CD4-positive, alpha-beta memory T cell (primary cell): ENCODE measurements around the gene LRPAP1. TPM values are rescaled to one million over a fixed set of nuclear protein-coding genes. Genes with fewer than 3 reads are reported as not detected.
A peak's percentile ranks its signal among the peaks of the same experiment; 100 is the strongest.
"Not testable (repeated sequence)": the region's sequence is repeated elsewhere in the genome, so short reads cannot be mapped to it uniquely, and the experiment has no call there.

ENCODE experiments used
- CTCF ChIA-PET: fragments of 350-600 bp; sonication (Branson Sonifier 250); formaldehyde crosslinking; loops from one replicate; lab custom pipeline; 2021; ENCODE audit warnings: inconsistent platforms; ENCODE audit not compliant: partially characterized antibody; lab: Charles Lee
- POLR2A ChIA-PET: fragments of 350-600 bp; sonication (Branson Sonifier 250); formaldehyde crosslinking; loops from one replicate; lab custom pipeline; 2021; ENCODE audit not compliant: partially characterized antibody; lab: Charles Lee
- DNase-seq, 5 donors: peaks; one replicate each; pipeline versions ENCODE4 v3.0.0 to v3.0.0-alpha.2; 2020 to 2022; ENCODE audit warnings: mixed read lengths in 1 of 5
- H3K27ac ChIP-seq: one replicate; pipeline ENCODE4 v1.7.0; 2013; ENCODE audit warnings: low read depth, low read length
- H3K27me3 ChIP-seq: 2 replicates; pipeline ENCODE4 v1.7.0; 2013; ENCODE audit warnings: mild to moderate bottlenecking, low read length, moderate library complexity; ENCODE audit not compliant: insufficient read depth
- H3K36me3 ChIP-seq: 2 replicates; pipeline ENCODE4 v1.7.0; 2013; ENCODE audit warnings: mild to moderate bottlenecking, low read length, moderate library complexity; ENCODE audit not compliant: insufficient read depth
- H3K4me1 ChIP-seq: 2 replicates; pipeline ENCODE4 v1.7.0; 2013; ENCODE audit warnings: mild to moderate bottlenecking, low read length, moderate library complexity; ENCODE audit not compliant: insufficient read depth
- H3K4me3 ChIP-seq, 2 donors: one replicate each; pipeline ENCODE4 v1.7.0; 2013; ENCODE audit warnings: low read length in 2 of 2, mild to moderate bottlenecking in 1 of 2
- H3K9me3 ChIP-seq, 2 donors: one replicate each; pipeline ENCODE4 v1.7.0; 2013; ENCODE audit warnings: low read length in 2 of 2, control low read depth in 1 of 2; ENCODE audit not compliant: control insufficient read depth in 1 of 2
- H3K27ac Mint-ChIP-seq, 7 donors: one replicate each; pipeline ENCODE4 v1.8.0; 2020 to 2021; ENCODE audit warnings: mixed read lengths in 7 of 7, mild to moderate bottlenecking in 6 of 7, inconsistent platforms in 3 of 7, moderate library complexity in 3 of 7
- H3K27me3 Mint-ChIP-seq, 2 donors: one replicate each; pipeline ENCODE4 v1.8.0; 2020 to 2021; ENCODE audit warnings: mixed read lengths in 2 of 2
- H3K36me3 Mint-ChIP-seq, 2 donors: one replicate each; pipeline ENCODE4 v1.8.0; 2020 to 2021; ENCODE audit warnings: mixed read lengths in 2 of 2, inconsistent platforms in 1 of 2, mild to moderate bottlenecking in 1 of 2
- H3K4me1 Mint-ChIP-seq, 4 donors: one replicate each; pipeline ENCODE4 v1.8.0; 2020 to 2021; ENCODE audit warnings: mixed read lengths in 4 of 4, mild to moderate bottlenecking in 1 of 4
- H3K4me3 Mint-ChIP-seq, 8 donors: one replicate each; pipeline ENCODE4 v1.8.0; 2020 to 2021; ENCODE audit warnings: mixed read lengths in 8 of 8, mild to moderate bottlenecking in 7 of 8, moderate library complexity in 6 of 8, inconsistent platforms in 3 of 8
- H3K9me3 Mint-ChIP-seq, 8 donors: one replicate each; pipeline ENCODE4 v1.8.0; 2020 to 2021; ENCODE audit warnings: mixed read lengths in 8 of 8, mild to moderate bottlenecking in 5 of 8, inconsistent platforms in 3 of 8, moderate library complexity in 1 of 8
- intact Hi-C: fragments of 100-400 bp; cut with micrococcal nuclease; formaldehyde crosslinking; loops from one replicate; pipeline ENCODE4 v1.15.1; 2023
- polyA plus RNA-seq, 2 donors: library from polyadenylated mRNA; unstranded; fragments of 300-500 nt; fragmentation: Illumina TruSeq; gene quantifications; one replicate each; pipeline ENCODE4 v1.2.3, GENCODE V29; 2021
- total RNA-seq, 2 experiments: library from RNA; stranded (reverse); gene quantifications; one replicate each; pipeline ENCODE4 v1.2.3, GENCODE V29; 2021

Gene LRPAP1
- total and polyA plus RNA-seq, 4 experiments from 2014 or later, result 84.7 to 122 (median 91.1) TPM

- CTCF ChIA-PET, result no interaction called here
- Histone ChIP-seq H3K4me1 (no peaks in the 10 kb centered on the region), H3K36me3 (no peaks in the 10 kb centered on the region), H3K27me3 (no peaks in the 10 kb centered on the region), H3K9me3 (no peaks in the 10 kb centered on the region), H3K4me3 (no peak overlapping the region), H3K27ac (no peak overlapping the region)
- peak in 1 of 5 donors; percentile 13 for DNase-seq
- intact Hi-C loops, result no loop called here
- Mint-ChIP-seq H3K9me3 (peaks cover 0 to 2% (median 0%) of the 10 kb centered on the region in 8 donors), H3K27ac (no peak overlapping the region), H3K4me3 (no peak overlapping the region), H3K36me3 (no peaks in the 10 kb centered on the region), H3K4me1 (no peaks in the 10 kb centered on the region), H3K27me3 (peaks cover 8 to 20% of the 10 kb centered on the region in 2 donors)
- POLR2A ChIA-PET, result no interaction called here
Measured at GRCh38 chr4:3463556-3464348, 68.5 kb downstream of the LRPAP1 start.

- H3K36me3 ChIP-seq, result no peaks in the 10 kb centered on the region
- no peaks in the 10 kb centered on the region for H3K36me3 Mint-ChIP-seq
- no peak within 1 kb of the TSS for H3K27ac ChIP-seq
- H3K9me3 Mint-ChIP-seq, result peaks cover 0 to 2% (median 0%) of the 10 kb centered on the region in 8 donors
- intact Hi-C loops, result no loop called here
- no peaks in the 10 kb centered on the region for H3K4me1 ChIP-seq
- peaks cover 10 to 23% of the 10 kb centered on the region in 2 donors for H3K27me3 Mint-ChIP-seq
- H3K4me3 ChIP-seq, result no peak within 1 kb of the TSS
- no peak within 1 kb of the TSS for H3K27ac Mint-ChIP-seq
- peak within 1 kb of the TSS in 5 of 8 donors; percentile 13 to 67 (median 35) for H3K4me3 Mint-ChIP-seq
- H3K4me1 Mint-ChIP-seq, result no peaks in the 10 kb centered on the region
- H3K9me3 ChIP-seq, result no peaks in the 10 kb centered on the region
- ChIA-PET CTCF (no interaction called here), POLR2A (no interaction called here)
- no peak for DNase-seq
- H3K27me3 ChIP-seq, result no peaks in the 10 kb centered on the region
Measured at GRCh38 chr4:3462790-3463415, 69.3 kb downstream of the LRPAP1 start, which contains the start of gene DOK7. Gene DOK7, plus strand, starts transcription at chr4:3463306. Its CDS starts 70 bp downstream, at chr4:3463376.

- Histone ChIP-seq H3K36me3 (no peaks in the 10 kb centered on the region), H3K27me3 (no peaks in the 10 kb centered on the region), H3K4me3 (no peak overlapping the region), H3K4me1 (no peaks in the 10 kb centered on the region), H3K27ac (no peak overlapping the region), H3K9me3 (no peaks in the 10 kb centered on the region)
- CTCF ChIA-PET, result no interaction called here
- H3K27me3 Mint-ChIP-seq, result peaks cover 10 to 23% of the 10 kb centered on the region in 2 donors
- H3K36me3 Mint-ChIP-seq, result no peaks in the 10 kb centered on the region
- DNase-seq, result peak in 1 of 5 donors; percentile 31
- POLR2A ChIA-PET, result no interaction called here
- peaks cover 0 to 2% (median 0%) of the 10 kb centered on the region in 8 donors for H3K9me3 Mint-ChIP-seq
- H3K27ac Mint-ChIP-seq, result no peak overlapping the region
- H3K4me1 Mint-ChIP-seq, result no peaks in the 10 kb centered on the region
- H3K4me3 Mint-ChIP-seq, result peak overlapping the region in 4 of 8 donors; percentile 13 to 67 (median 38)
- intact Hi-C loops, result no loop called here
Measured at GRCh38 chr4:3462321-3462789, 69.9 kb downstream of the LRPAP1 start.

- Histone ChIP-seq H3K27ac (no peak overlapping the region), H3K9me3 (no peaks in the 10 kb centered on the region), H3K4me1 (no peaks in the 10 kb centered on the region), H3K27me3 (no peaks in the 10 kb centered on the region), H3K36me3 (no peaks in the 10 kb centered on the region), H3K4me3 (no peak overlapping the region)
- Mint-ChIP-seq H3K36me3 (no peaks in the 10 kb centered on the region), H3K9me3 (peaks cover 0 to 2% (median 0%) of the 10 kb centered on the region in 8 donors), H3K27ac (no peak overlapping the region), H3K4me1 (no peaks in the 10 kb centered on the region), H3K4me3 (no peak overlapping the region), H3K27me3 (peaks cover 10 to 23% of the 10 kb centered on the region in 2 donors)
- peak in 1 of 5 donors; percentile 17 for DNase-seq
- intact Hi-C loops, result no loop called here
- CTCF ChIA-PET, result no interaction called here
- POLR2A ChIA-PET, result no interaction called here
Measured at GRCh38 chr4:3461515-3462291, 70.5 kb downstream of the LRPAP1 start.

- Histone ChIP-seq H3K27me3 (no peaks in the 10 kb centered on the region), H3K9me3 (no peaks in the 10 kb centered on the region), H3K4me1 (no peaks in the 10 kb centered on the region), H3K36me3 (no peaks in the 10 kb centered on the region), H3K27ac (no peak overlapping the region), H3K4me3 (no peak overlapping the region)
- intact Hi-C loops, result no loop called here
- ChIA-PET POLR2A (no interaction called here), CTCF (no interaction called here)
- Mint-ChIP-seq H3K9me3 (peaks cover 0 to 10% (median under 1%) of the 10 kb centered on the region in 8 donors), H3K4me1 (no peaks in the 10 kb centered on the region), H3K4me3 (no peak overlapping the region), H3K27ac (no peak overlapping the region), H3K36me3 (no peaks in the 10 kb centered on the region), H3K27me3 (peaks cover 10 to 23% of the 10 kb centered on the region in 2 donors)
- DNase-seq, result no peak
Measured at GRCh38 chr4:3460926-3461325, 71.3 kb downstream of the LRPAP1 start.

GRCh38 chr4:3459156-3459555 lies 73.1 kb downstream of the LRPAP1 start:
- peak in 1 of 5 donors; percentile 11 for DNase-seq
- H3K27ac ChIP-seq, H3K4me1 Mint-ChIP-seq, H3K27ac Mint-ChIP-seq, H3K27me3 ChIP-seq, H3K4me3 ChIP-seq, intact Hi-C loops, H3K36me3 Mint-ChIP-seq, H3K4me1 ChIP-seq, H3K4me3 Mint-ChIP-seq, H3K36me3 ChIP-seq, CTCF ChIA-PET, H3K9me3 ChIP-seq, POLR2A ChIA-PET: not testable (repeated sequence)
- peaks cover 9 to 16% of the 10 kb centered on the region in 2 donors for H3K27me3 Mint-ChIP-seq
- peaks cover 0 to 25% (median 13%) of the 10 kb centered on the region in 8 donors for H3K9me3 Mint-ChIP-seq

- POLR2A ChIA-PET, result no interaction called here
- H3K4me3 Mint-ChIP-seq, result no peak overlapping the region
- peaks cover 0 to 6% of the 10 kb centered on the region in 2 donors for H3K36me3 Mint-ChIP-seq
- Histone ChIP-seq H3K4me1 (no peaks in the 10 kb centered on the region), H3K27ac (no peak overlapping the region), H3K9me3 (no peaks in the 10 kb centered on the region), H3K36me3 (no peaks in the 10 kb centered on the region), H3K27me3 (no peaks in the 10 kb centered on the region), H3K4me3 (no peak overlapping the region)
- H3K4me1 Mint-ChIP-seq, result no peaks in the 10 kb centered on the region
- H3K27ac Mint-ChIP-seq, result no peak overlapping the region
- intact Hi-C loops, result no loop called here
- peaks cover 9 to 16% of the 10 kb centered on the region in 2 donors for H3K27me3 Mint-ChIP-seq
- H3K9me3 Mint-ChIP-seq, result peaks cover 0 to 25% (median 13%) of the 10 kb centered on the region in 8 donors
- DNase-seq, result no peak
- CTCF ChIA-PET, result no interaction called here
Measured at GRCh38 chr4:3458371-3458770, 73.9 kb downstream of the LRPAP1 start.
